H1 (cell line): ENCODE results near the gene FCMR. TPM values are rescaled to one million over a fixed set of nuclear protein-coding genes. Genes with fewer than 3 reads are reported as not detected.

Experiments
- CTCF ChIA-PET: fragments of 300-600 bp; sonication (Branson Sonifier 250); formaldehyde crosslinking; loops from one replicate; lab custom pipeline; 2021; ENCODE audit not compliant: partially characterized antibody; lab: Charles Lee
- POLR2A ChIA-PET: fragments of 300-600 bp; sonication (Branson Sonifier 250); formaldehyde crosslinking; loops from one replicate; lab custom pipeline; 2021; ENCODE audit warnings: inconsistent platforms; ENCODE audit not compliant: partially characterized antibody; lab: Charles Lee
- DNase-seq, 2 experiments: peaks; one replicate each; pipeline versions ENCODE4 v3.0.0 to v3.0.0-alpha.2; 2010 to 2022; ENCODE audit warnings: low spot score in 2 of 2, low read depth in 1 of 2, mixed read lengths in 1 of 2
- FAIRE-seq: peaks from 2 replicates; lab custom pipeline; 2011; peaks lifted over from hg19 to GRCh38; lab: Jason Lieb, UNC
- H2AFZ ChIP-seq: 2 replicates; pipeline ENCODE4 v1.8.1; 2012; ENCODE audit warnings: low read length, inconsistent platforms
- H2AK5ac ChIP-seq: 2 replicates; pipeline ENCODE4 v1.6.1; 2013; ENCODE audit warnings: low read depth, low read length
- H2BK120ac ChIP-seq: replicated peaks from 2 replicates; pipeline ENCODE3; 2013; ENCODE audit warnings: low read depth, low read length, inconsistent platforms
- H2BK12ac ChIP-seq: 2 replicates; pipeline ENCODE4 v1.6.1; 2013; ENCODE audit warnings: low read depth, low read length
- H2BK15ac ChIP-seq: 2 replicates; pipeline ENCODE4 v1.6.1; 2013; ENCODE audit warnings: low read length
- H2BK20ac ChIP-seq: 2 replicates; pipeline ENCODE4 v1.6.1; 2013; ENCODE audit warnings: low read length
- H2BK5ac ChIP-seq: 2 replicates; pipeline ENCODE4 v1.6.1; 2013; ENCODE audit warnings: low read depth, low read length
- H3K14ac ChIP-seq: 2 replicates; pipeline ENCODE4 v1.6.1; 2013; ENCODE audit warnings: inconsistent platforms; ENCODE audit not compliant: insufficient read length
- H3K18ac ChIP-seq: 2 replicates; pipeline ENCODE4 v1.6.1; 2013; ENCODE audit warnings: low read length; ENCODE audit errors: extremely low read depth
- H3K23ac ChIP-seq: 2 replicates; pipeline ENCODE4 v1.6.1; 2013; ENCODE audit warnings: inconsistent platforms; ENCODE audit not compliant: insufficient read length
- H3K23me2 ChIP-seq: 2 replicates; pipeline ENCODE4 v1.6.1; 2013; ENCODE audit warnings: low read depth, low read length
- H3K27ac ChIP-seq: 2 replicates; pipeline ENCODE4 v1.6.1; 2011; ENCODE audit warnings: low read depth, low read length, inconsistent platforms
- H3K27me3 ChIP-seq, 4 experiments: replicated peaks in 1 of 4; 1 replicate in 1 of 4; 2 replicates in 3 of 4; pipeline versions ENCODE4 v1.6.1 to v1.8.1; 2011 to 2013; ENCODE audit warnings: low read length in 3 of 4, mild to moderate bottlenecking in 3 of 4, inconsistent platforms in 2 of 4, mixed read lengths in 2 of 4, moderate library complexity in 1 of 4; ENCODE audit not compliant: control insufficient read depth in 3 of 4, insufficient read depth in 3 of 4; ENCODE audit errors: extremely low read depth in 1 of 4
- H3K36me3 ChIP-seq, 4 experiments: 2 replicates each; pipeline versions ENCODE4 v1.6.1 to v1.8.1; 2011 to 2013; ENCODE audit warnings: mild to moderate bottlenecking in 4 of 4, low read length in 3 of 4, moderate library complexity in 2 of 4, control low read depth in 1 of 4, inconsistent platforms in 1 of 4; ENCODE audit not compliant: insufficient read depth in 4 of 4, control insufficient read depth in 2 of 4
- H3K4ac ChIP-seq: replicated peaks from 2 replicates; pipeline ENCODE3; 2013; ENCODE audit warnings: low read length, low read depth, mixed read lengths, inconsistent platforms; ENCODE audit not compliant: insufficient read length
- H3K4me1 ChIP-seq, 4 experiments: replicated peaks in 1 of 4; 1 replicate in 1 of 4; 2 replicates in 3 of 4; pipeline versions ENCODE4 v1.6.1 to v1.8.1; 2011 to 2013; ENCODE audit warnings: low read length in 3 of 4, inconsistent platforms in 2 of 4, mixed read lengths in 1 of 4; ENCODE audit not compliant: insufficient read depth in 4 of 4, control insufficient read depth in 3 of 4
- H3K4me2 ChIP-seq, 2 experiments: 2 replicates each; pipeline versions ENCODE4 v1.6.1 to v1.8.1; 2011 to 2013; ENCODE audit warnings: low read depth in 2 of 2, low read length in 2 of 2, control low read depth in 1 of 2, inconsistent platforms in 1 of 2, mild to moderate bottlenecking in 1 of 2; ENCODE audit not compliant: insufficient read depth in 1 of 2
- H3K4me3 ChIP-seq, 4 experiments: fragments of 200-600, 300-600 bp in 1 of 4; sonication (generic), shearing (Covaris generic), sonication (Bioruptor Twin) in 1 of 4; 2 replicates each; pipeline versions ENCODE4 v1.5.1 to v1.8.1; 2011 to 2016; ENCODE audit warnings: low read length in 4 of 4, low read depth in 3 of 4, control low read depth in 2 of 4, inconsistent platforms in 2 of 4, mild to moderate bottlenecking in 2 of 4, mixed read lengths in 1 of 4, moderate library complexity in 1 of 4; ENCODE audit not compliant: insufficient read depth in 2 of 4; ENCODE audit errors: extremely low read depth in 1 of 4
- H3K56ac ChIP-seq: replicated peaks from 2 replicates; pipeline ENCODE3; 2013; ENCODE audit warnings: low read depth, mild to moderate bottlenecking, mixed read lengths, low read length, inconsistent platforms; ENCODE audit not compliant: insufficient read length
- H3K79me1 ChIP-seq: 2 replicates; pipeline ENCODE4 v1.6.1; 2013; ENCODE audit warnings: low read depth, low read length, control low read depth
- H3K79me2 ChIP-seq, 2 experiments: 2 replicates each; pipeline versions ENCODE4 v1.6.1 to v1.8.1; 2012 to 2013; ENCODE audit warnings: low read length in 2 of 2, mild to moderate bottlenecking in 2 of 2, inconsistent platforms in 1 of 2; ENCODE audit not compliant: insufficient read depth in 2 of 2, control insufficient read depth in 1 of 2
- H3K9ac ChIP-seq, 4 experiments: replicated peaks in 1 of 4; 1 replicate in 1 of 4; 2 replicates in 3 of 4; pipeline versions ENCODE4 v1.6.1 to v1.8.1; 2011 to 2013; ENCODE audit warnings: low read depth in 3 of 4, low read length in 3 of 4, control low read depth in 2 of 4, mild to moderate bottlenecking in 2 of 4, moderate library complexity in 2 of 4, inconsistent platforms in 1 of 4; ENCODE audit errors: extremely low read depth in 1 of 4
- H3K9me3 ChIP-seq, 2 experiments: 2 replicates each; pipeline versions ENCODE4 v1.6.1 to v1.8.1; 2012 to 2013; ENCODE audit warnings: mild to moderate bottlenecking in 2 of 2, moderate library complexity in 2 of 2, control low read depth in 1 of 2, inconsistent platforms in 1 of 2, low read depth in 1 of 2, low read length in 1 of 2, mixed read lengths in 1 of 2; ENCODE audit not compliant: insufficient read depth in 2 of 2
- H4K20me1 ChIP-seq, 2 experiments: replicated peaks in 1 of 2; 2 replicates each; pipeline versions ENCODE3 to v1.8.1; 2011 to 2013; ENCODE audit warnings: inconsistent platforms in 2 of 2, low read length in 2 of 2, mild to moderate bottlenecking in 1 of 2; ENCODE audit not compliant: insufficient read depth in 2 of 2, control insufficient read depth in 1 of 2
- H4K5ac ChIP-seq: 2 replicates; pipeline ENCODE4 v1.6.1; 2013; ENCODE audit warnings: low read length, low read depth, mixed read lengths, inconsistent platforms; ENCODE audit not compliant: insufficient read length
- H4K8ac ChIP-seq: 2 replicates; pipeline ENCODE4 v1.8.0; 2013; ENCODE audit warnings: mild to moderate bottlenecking, moderate library complexity, low read length, inconsistent platforms; ENCODE audit not compliant: insufficient read depth; ENCODE audit errors: extremely low read depth
- H4K91ac ChIP-seq: replicated peaks from 2 replicates; pipeline ENCODE3; 2013; ENCODE audit warnings: low read length, mixed read lengths, inconsistent platforms; ENCODE audit not compliant: insufficient read length
- BACH1 ChIP-seq: IDR thresholded peaks from 2 replicates; pipeline ENCODE4 v1.6.1; 2012; ENCODE audit warnings: low read length, improper control_type of control experiment
- CHD1 ChIP-seq: IDR thresholded peaks from 2 replicates; pipeline ENCODE4 v1.6.1; 2012; ENCODE audit warnings: low read depth, low read length, improper control_type of control experiment
- JUN ChIP-seq: IDR thresholded peaks from 2 replicates; pipeline ENCODE4 v1.6.1; 2011; ENCODE audit warnings: low read depth, mild to moderate bottlenecking, improper control_type of control experiment, low read length
- JUND ChIP-seq: IDR thresholded peaks from 2 replicates; pipeline ENCODE4 v1.6.1; 2011; ENCODE audit warnings: mild to moderate bottlenecking, improper control_type of control experiment, low read length
- NRF1 ChIP-seq: IDR thresholded peaks from 2 replicates; pipeline ENCODE4 v1.6.1; 2011; ENCODE audit warnings: mild to moderate bottlenecking, low read depth, low read length, improper control_type of control experiment
- SIN3A ChIP-seq, 2 experiments: IDR thresholded peaks in 1 of 2; conservative IDR thresholded peaks in 1 of 2; 2 replicates each; pipeline ENCODE4 v1.6.1; 2011 to 2012; ENCODE audit warnings: low read length in 2 of 2, improper control_type of control experiment in 1 of 2, low read depth in 1 of 2, mild to moderate bottlenecking in 1 of 2
- YY1 ChIP-seq: IDR thresholded peaks from 2 replicates; pipeline ENCODE4 v1.6.1; 2011; ENCODE audit warnings: low read depth, mild to moderate bottlenecking, low read length
- WGBS, 2 experiments: shearing (Covaris generic) in 1 of 2; methylation state at CpG; one replicate each; pipeline versions ENCODE4 v1.1.6 to v1.1.7; 2013 to 2015; ENCODE audit warnings: low lambda C conversion rate in 2 of 2, mixed read lengths in 2 of 2, inconsistent platforms in 1 of 2, low coverage in 1 of 2, missing lambda C conversion rate in 1 of 2; ENCODE audit not compliant: insufficient replicate concordance in 2 of 2, insufficient coverage in 1 of 2, insufficient read length in 1 of 2; ENCODE audit errors: extremely low coverage in 1 of 2, missing lambda C conversion rate in 1 of 2; 5-methylcytosine and 5-hydroxymethylcytosine counted together
- polyA plus RNA-seq, 7 experiments: library from polyadenylated mRNA; depleted of rRNA in 3 of 7; stranded (reverse) in 5 of 7; unstranded in 2 of 7; fragments of >200 nt in 5 of 7; fragments of 200-250 nt in 2 of 7; gene quantifications; 1 replicate in 5 of 7; 2 replicates in 1 of 7; 4 replicates in 1 of 7; pipeline versions ENCODE4 v1.2.1 to v1.2.3, GENCODE V29; 2011 to 2013; ENCODE audit warnings: missing spikeins in 2 of 7, mixed read lengths in 2 of 7
- total RNA-seq: library from RNA; stranded (reverse); fragmentation: NEBNext Ultra II Directional; extraction: Animal tissue kit (Norgen Biotek cat#: 25700); gene quantifications from 2 replicates; pipeline ENCODE4 v1.2.1, GENCODE V29; 2021

Gene FCMR
- total and polyA plus RNA-seq, 2 of the 8 experiments (the other 6 are each of a cell fraction or from before 2014, with no cell fraction given): 0.53 TPM; not detected in 1

- POLR2A ChIA-PET: no interaction called here
- DNase-seq (no peak), FAIRE-seq (no peak)
Measured at GRCh38 chr1:206969090-206969489, 47.3 kb upstream of the FCMR start.

More at GRCh38 chr1:206969090-206969489, 47.3 kb upstream of the FCMR start:
- H2AK5ac ChIP-seq: no peak overlapping the region
- no peak overlapping the region for H3K14ac ChIP-seq
- H3K9me3 ChIP-seq: no peaks in the 10 kb centered on the region
- no peaks in the 10 kb centered on the region for H3K27me3 ChIP-seq
- no peak overlapping the region for H3K9ac ChIP-seq
- CTCF ChIA-PET: interaction anchor here (0.6 to 6.3 kb wide), 5 partner anchors 12 to 243 kb away, joined by 3 to 81 read pairs (median 5); no protein-coding TSS in a partner anchor
- H3K79me2 ChIP-seq: no peaks in the 10 kb centered on the region
- H3K79me1 ChIP-seq: no peaks in the 10 kb centered on the region
- no peak overlapping the region for H2BK5ac ChIP-seq
- H3K23me2 ChIP-seq: no peaks in the 10 kb centered on the region
- H2BK12ac ChIP-seq: no peak overlapping the region
- H2BK20ac ChIP-seq: no peak overlapping the region
- H3K18ac ChIP-seq: no peak overlapping the region
- no peaks in the 10 kb centered on the region for H4K20me1 ChIP-seq
- no peaks in the 10 kb centered on the region for H3K36me3 ChIP-seq
- H4K5ac ChIP-seq: no peak overlapping the region
- no peak overlapping the region for H3K23ac ChIP-seq
- WGBS, 2 experiments: 92% methylated on average over 5 of the region's 5 CpGs; no CpG with 5 or more reads in 1 of the 2 experiments
- H2BK15ac ChIP-seq: no peak overlapping the region
- H3K4me1 ChIP-seq: no peaks in the 10 kb centered on the region
- no peak overlapping the region for H3K4ac ChIP-seq
- no peak overlapping the region for H3K4me2 ChIP-seq
- H3K56ac ChIP-seq: no peak overlapping the region
- no peak overlapping the region; the same call in 1 of the 2 replicates for H4K8ac ChIP-seq
- H3K27ac ChIP-seq: no peak overlapping the region
- H2AFZ ChIP-seq: no peak overlapping the region
- no peak overlapping the region for H4K91ac ChIP-seq
- H2BK120ac ChIP-seq: no peak overlapping the region
- TF ChIP-seq CHD1: no peak
- no peak for TF ChIP-seq JUN
- no peak for TF ChIP-seq SIN3A (conservative IDR thresholded peaks at IDR 0.05 in 1 of 2, IDR thresholded peaks at IDR 0.05 in 1 of 2; ENCODE audit: low read depth in 1 of 2, low read length in 2 of 2)
- no peak for TF ChIP-seq BACH1
- TF ChIP-seq JUND: no peak
- no peak for TF ChIP-seq YY1
- TF ChIP-seq NRF1: no peak
- H3K4me3 ChIP-seq: no peak overlapping the region
